ENCODE measurements around the gene GRIK4.

DNA sequence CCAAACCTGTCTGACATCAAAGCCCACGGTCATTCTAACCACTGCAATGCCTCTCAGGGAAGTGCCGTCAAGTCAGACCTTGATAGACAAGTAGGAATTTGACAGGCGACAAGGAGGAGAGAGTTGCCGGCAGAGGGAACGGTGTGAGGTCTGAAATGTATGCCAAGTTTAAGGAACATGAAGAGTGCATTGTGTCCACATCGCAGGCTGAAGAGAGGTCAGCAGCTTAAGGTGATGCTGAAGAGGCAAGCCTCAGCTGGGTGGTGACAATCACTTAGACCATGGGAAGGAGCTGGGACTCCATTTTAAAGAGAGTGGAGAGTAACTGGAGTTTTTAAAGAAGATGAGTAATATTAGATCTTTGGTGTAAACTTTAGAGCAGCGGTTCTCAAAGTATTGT, 407.5 kb downstream of the GRIK4 start:
- TF ChIP-seq, protein P1, sequence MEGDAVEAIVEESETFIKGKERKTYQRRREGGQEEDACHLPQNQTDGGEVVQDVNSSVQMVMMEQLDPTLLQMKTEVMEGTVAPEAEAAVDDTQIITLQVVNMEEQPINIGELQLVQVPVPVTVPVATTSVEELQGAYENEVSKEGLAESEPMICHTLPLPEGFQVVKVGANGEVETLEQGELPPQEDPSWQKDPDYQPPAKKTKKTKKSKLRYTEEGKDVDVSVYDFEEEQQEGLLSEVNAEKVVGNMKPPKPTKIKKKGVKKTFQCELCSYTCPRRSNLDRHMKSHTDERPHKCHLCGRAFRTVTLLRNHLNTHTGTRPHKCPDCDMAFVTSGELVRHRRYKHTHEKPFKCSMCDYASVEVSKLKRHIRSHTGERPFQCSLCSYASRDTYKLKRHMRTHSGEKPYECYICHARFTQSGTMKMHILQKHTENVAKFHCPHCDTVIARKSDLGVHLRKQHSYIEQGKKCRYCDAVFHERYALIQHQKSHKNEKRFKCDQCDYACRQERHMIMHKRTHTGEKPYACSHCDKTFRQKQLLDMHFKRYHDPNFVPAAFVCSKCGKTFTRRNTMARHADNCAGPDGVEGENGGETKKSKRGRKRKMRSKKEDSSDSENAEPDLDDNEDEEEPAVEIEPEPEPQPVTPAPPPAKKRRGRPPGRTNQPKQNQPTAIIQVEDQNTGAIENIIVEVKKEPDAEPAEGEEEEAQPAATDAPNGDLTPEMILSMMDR (IDR thresholded peaks at IDR 0.05): no peak
- no peak for TF ChIP-seq EZH2 (IDR thresholded peaks at IDR 0.05; ENCODE audit: borderline replicate concordance, insufficient read depth, low read depth, low read length, poor library complexity, severe bottlenecking)
